NCI-H2107 (cell line): ENCODE measurements around the gene IL20RB.

Experiments
- DNase-seq: peaks from one replicate; lab custom pipeline; 2025; lab: John Stamatoyannopoulos, UW

Gene IL20RB

DNA sequence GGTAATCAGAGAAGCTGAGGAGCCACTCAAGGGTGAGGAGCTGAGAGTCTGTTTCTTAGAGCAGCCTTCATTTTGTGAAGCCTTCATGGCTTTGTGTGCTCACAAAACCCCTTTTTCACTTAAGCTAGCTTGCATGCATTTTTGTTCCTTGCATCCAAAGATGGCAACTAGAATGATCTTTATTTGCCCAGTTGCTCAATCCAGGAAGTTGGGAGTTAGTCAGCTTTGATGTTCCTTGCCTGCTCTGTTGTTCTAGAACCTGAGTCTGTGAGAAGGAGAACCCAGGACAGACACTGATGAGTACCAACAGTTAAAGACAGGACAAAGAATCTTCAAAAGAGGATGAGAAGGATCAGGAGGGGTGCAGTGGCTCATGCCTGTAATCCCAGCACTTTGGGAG, 81.8 kb downstream of the IL20RB start:
- no peak for DNase-seq

DNA sequence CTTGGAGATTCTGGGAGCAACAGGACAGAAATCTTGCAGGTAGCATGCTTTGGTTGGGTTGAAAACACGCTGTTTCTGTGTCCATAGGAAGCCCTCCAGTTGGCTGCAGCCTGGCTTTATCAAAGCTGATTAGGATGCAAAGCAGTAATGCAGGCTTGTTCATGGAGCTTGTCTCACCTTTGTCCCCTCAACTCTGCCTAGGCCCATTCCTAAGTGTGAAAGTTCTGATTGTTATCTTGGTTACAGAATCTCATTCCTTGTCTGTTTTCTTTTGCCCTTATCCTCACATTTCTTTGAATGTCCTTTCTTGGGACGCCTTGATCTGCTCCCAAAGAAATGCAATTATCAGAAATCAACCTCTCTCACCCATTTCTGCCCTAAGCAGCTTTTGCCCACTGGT, 83.5 kb downstream of the IL20RB start:
- DNase-seq: no peak

DNA sequence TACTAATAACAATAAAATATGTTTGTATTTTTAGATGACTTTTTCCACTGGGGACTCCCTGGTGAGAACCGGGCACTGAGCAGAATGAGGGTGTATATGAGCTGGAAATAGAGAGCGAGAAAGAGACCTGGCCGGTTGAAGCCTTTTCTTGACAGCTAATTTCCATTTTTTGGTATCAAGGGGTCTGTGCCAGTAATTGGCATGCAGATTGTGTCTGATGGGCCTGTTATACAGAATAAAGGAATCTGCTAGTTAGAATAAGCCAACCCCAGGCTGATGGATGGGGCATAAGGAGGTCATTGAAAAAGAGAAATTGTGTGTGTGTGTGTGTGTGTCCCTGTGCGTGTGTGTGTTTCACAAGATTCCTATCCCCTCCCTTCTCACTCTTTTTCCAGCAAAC, 83.9 kb downstream of the IL20RB start:
- no peak for DNase-seq

DNA sequence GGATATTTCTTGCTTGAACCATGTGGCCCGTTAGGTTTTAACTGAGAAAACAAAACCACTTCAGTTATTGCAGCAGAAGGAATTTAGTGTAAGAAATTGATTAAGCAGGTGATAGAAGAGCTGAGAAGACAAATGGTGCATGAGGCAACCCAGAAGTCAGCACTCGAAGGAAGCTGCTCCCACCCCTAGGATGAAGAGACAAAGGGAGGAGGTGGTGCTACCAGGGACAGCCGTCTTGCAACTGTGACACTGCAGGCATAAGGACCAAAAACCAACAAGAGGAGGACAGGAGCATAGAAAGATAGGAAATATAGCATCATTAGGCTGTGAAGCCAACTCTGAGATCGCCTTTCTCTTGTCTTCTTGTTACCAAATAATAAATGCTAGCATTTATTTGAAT, 89.0 kb downstream of the IL20RB start:
- no peak for DNase-seq

DNA sequence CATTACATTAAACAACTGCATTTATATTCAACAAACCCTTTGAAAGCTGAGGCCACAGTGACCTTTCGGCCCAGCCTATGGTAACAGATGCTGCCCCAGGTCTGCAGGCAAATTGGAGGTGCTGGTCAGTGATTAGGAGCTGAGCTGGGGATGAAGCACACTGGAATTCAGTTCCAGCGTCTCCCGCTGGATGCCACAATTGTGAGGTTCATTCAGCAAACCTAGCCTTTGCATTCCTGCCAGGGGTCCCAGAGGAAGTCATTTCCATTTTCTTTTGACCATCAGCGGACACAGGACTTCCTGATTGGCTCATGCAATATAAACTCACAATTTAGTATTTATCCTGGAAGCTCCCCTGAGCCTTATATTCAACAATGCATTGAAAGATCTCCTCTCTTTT, 89.5 kb downstream of the IL20RB start:
- no peak for DNase-seq

DNA sequence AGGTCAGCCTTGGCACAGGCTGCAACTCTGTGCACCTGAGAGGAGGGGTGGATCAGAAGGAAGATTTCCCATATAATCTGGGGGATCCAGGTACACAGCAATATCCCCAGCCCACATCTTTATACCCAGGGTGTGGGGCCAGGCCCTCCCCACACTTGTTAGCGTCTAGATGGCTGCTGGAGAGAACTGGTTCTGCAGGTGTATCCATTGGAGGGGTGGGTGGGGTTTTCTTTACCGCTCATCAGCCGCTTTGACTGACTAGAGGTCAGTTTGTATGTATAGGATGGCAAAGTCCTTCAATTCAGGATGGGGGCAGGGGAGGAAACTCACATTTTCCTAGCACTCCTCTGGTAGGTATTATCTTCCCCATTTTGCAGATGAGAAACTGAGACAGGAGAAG, 92.5 kb downstream of the IL20RB start:
- DNase-seq: no peak

DNA sequence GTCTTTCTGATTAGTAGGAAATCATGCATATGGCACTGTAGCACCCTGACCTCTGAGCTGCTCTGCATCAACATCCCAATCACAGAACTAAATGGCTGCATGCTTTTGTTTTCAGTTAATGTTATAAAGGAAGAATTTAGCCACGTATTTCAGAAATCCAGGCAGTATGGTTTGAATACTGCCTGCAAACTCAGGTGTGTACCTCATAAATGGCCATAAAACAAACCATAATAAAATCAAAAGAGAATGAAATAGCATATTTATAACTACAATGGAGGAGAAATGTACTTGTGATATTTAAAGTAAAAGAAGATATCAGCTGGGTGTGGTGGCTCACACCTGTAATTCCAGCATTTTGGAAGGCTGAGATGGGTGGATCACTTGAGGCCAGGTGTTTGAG, 94.5 kb downstream of the IL20RB start:
- DNase-seq: no peak
